Islet of Langerhans (tissue), 1 donor: ENCODE measurements around the gene TBC1D12.
"Not testable (repeated sequence)": the region's sequence is repeated elsewhere in the genome, so short reads cannot be mapped to it uniquely, and the experiment has no call there.

Experiments
- FAIRE-seq: peaks from one replicate; lab custom pipeline; 2011; peaks lifted over from hg19 to GRCh38; lab: Jason Lieb, UNC

The TBC1D12 gene

DNA sequence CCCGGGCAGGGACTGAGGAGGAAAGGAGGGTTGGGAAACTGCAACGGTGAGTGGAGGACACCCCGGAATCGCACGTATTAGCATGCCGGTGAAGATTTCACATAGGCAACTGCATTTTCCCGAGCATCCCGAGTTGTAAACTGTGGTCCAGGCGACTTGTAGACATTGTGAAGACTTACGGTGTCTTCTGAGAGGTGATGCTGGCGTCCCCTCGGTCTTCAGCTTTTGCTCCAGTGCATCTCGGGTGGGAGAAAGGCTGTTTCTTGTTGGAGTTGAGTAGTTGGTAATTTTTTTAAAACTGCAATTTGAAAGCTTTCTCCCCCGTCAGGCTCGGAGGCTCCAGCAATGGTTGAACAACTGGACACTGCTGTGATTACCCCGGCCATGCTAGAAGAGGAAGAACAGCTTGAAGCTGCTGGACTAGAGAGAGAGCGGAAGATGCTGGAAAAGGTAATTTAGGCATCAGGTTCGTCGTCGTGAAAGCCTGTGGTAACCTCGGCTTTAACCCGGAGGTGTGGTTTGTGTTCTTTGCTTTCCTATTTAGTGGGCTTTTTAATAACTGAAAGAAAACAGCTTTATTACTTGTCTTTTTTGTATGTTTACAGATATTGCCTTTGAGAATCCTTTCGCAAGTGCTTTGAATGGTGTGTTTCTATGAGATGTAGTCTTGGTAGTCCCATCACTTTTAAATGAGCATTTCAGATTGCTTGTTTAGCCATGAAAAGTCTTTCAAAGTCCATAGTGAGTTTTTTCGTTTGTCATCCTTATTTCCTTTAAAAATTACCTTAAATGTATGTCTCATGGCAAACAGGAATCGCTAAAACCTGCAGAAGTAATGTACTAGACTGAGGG lies 143.9 kb downstream of the TBC1D12 start:
- no peak for FAIRE-seq

DNA sequence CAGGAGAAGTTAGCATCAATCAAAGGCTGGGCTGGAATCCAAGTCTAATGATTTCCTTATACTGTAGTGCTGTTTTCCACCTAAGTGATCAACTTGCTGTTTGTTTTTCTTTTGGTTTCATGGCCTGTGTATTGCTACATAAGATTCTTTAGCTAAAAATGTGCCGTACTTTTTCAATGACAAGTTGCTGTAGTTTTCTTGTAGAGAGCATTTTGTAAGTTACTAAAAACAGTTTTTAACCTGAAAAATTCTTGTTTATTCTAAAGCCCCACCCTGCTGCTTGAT lies 144.5 kb downstream of the TBC1D12 start:
- no peak for FAIRE-seq

DNA sequence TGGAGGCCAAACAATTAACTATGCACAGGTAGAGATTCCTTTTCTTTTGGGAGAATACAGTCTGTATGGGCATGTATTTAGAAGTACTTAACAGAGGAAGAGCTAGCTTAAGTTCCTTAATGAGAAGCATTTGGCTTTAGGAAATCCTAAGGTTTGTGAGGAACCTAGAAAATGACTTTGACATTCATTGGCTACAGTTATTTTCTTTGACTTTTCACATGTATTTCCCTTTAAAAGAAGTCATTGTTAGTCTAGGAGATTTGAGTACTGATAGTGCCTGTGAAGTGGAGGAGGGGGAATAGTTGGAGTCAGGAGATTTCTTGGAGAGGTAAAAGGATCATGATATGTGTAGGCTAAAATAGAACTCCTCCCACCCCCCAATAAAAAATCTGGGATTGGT lies 146.9 kb downstream of the TBC1D12 start:
- FAIRE-seq: no peak

DNA sequence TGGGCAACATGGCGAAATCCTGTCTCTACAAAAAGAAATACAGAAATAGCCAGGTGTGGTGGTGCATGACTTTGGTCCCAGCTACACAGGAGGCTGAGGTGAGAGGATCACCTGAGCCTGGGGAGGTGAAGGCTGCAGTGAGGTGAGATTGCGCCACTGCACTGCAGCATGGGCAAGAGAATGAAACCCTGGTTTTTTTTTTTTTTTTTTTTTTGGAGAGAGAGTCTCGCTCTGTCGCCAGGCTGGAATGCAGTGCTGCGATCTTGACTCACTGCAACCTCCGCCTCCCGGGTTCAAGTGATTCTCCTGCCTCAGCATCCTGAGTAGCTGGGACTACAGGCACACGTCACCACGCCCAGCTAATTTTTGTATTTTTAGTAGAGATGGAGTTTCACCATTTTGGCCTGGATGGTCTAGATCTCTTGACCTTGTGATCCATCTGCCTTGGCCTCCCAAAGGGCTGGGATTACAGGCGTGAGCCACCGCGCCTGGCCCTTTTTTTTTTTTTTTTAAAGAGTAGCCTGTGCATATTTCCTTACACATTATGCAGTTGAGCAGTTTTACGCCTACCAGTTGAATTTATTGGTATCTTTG lies 165.5 kb downstream of the TBC1D12 start:
- not testable (repeated sequence) for FAIRE-seq

DNA sequence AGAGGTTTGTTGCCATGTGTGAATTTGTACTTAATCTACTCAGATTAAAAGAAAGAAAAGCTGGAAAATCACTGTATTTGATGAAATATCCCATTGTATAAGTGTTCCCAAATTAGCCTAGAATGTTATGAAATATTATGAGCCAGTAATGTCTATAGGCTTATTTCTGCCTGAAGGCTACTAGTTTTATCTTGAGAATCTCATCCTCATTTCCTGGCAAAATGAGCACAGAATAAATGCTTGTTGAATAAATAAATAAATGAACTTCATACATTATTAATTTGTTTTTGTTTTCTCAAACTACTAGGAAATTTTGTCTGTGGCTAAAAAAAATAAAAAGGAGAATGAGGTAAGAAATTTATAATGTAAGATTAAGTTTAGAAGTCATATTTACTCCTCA lies 168.7 kb downstream of the TBC1D12 start:
- no peak for FAIRE-seq

DNA sequence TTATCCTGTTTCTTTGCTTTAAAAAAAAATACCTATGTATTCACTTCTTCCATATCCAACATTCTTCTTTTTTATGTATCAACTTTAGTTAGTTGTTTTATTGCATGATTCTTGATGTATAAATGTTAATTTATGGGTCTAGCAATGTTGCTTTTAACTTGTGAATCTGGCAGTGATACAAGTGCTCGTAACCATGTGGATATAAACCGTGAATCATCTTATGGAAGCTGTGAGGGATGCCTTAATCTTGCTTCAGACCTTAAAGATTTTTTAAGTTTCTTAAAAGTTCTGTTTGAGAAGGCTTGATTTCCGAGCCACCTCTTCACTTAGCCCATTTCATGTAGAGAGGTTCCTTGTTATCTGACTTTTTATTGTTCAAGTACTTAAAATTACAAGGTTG lies 169.2 kb downstream of the TBC1D12 start:
- no peak for FAIRE-seq

DNA sequence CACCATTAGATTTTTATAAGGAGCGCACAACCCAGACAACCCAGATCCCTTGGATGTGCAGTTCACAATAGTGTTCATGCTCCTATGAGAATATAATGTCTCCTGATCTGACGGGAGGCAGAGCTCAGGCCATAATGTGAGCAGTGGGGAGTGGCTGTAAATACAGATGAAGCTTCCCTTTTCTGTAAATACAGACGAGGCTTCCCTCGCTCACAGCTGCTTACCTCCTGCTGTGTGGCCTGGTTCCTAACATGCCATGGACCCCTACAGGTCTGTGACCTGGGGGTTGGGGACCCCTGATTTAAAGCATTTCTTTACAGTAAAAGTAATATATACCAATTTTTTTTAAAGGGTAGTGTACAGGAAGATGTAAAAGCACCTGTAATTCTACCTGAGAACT lies 176.4 kb downstream of the TBC1D12 start:
- no peak for FAIRE-seq

DNA sequence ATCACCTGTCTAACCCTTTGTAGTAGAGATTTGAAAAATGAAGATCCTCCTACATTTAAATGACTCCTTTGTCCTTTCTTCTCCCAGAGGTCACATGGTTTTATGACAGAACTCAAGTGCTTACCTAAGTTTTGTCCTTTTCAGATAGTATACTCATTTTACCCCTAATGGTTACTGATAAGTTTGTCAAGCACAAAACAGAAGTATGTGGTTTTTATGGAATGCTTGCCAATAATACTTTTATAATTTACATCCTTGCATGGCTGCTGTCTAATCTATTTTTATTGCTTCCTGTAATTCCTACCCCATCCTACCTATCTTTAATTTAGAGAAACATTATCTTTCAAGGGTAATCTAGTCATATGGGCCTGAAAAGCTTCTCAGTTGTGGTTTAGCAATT lies 180.8 kb downstream of the TBC1D12 start:
- FAIRE-seq: no peak
